ENCODE measurements around the gene PLEKHG7. TPM values are rescaled to one million over a fixed set of nuclear protein-coding genes. Genes with fewer than 3 reads are reported as not detected.
A peak's percentile ranks its signal among the peaks of the same experiment; 100 is the strongest.

PLEKHG7 gene
- total and polyA plus RNA-seq, 8 donors, result 0.13 to 0.92 (median 0.60) TPM

- Histone ChIP-seq H3K27me3 (no peaks in the 10 kb centered on the region), H3K9me3 (no peaks in the 10 kb centered on the region), H3K4me1 (no peaks in the 10 kb centered on the region), H3K36me3 (no peaks in the 10 kb centered on the region), H3K4me3 (no peak overlapping the region), H3K27ac (no peak overlapping the region)
- 86 to 88% methylated on average over 5 of the region's 5 CpGs for WGBS, 2 donors
- no peak for TF ChIP-seq CTCF (IDR thresholded peaks at IDR 0.05)
- intact Hi-C loops (cut with DNase I), result no loop called here
- ATAC-seq, result no peak
- no peak for FAIRE-seq
- DNase-seq, result no peak
Measured at GRCh38 chr12:92762773-92763172, 60.0 kb downstream of the PLEKHG7 start.

- Histone ChIP-seq H3K4me3 (no peak overlapping the region), H3K27me3 (no peaks in the 10 kb centered on the region), H3K36me3 (no peaks in the 10 kb centered on the region), H3K27ac (no peak overlapping the region), H3K4me1 (no peaks in the 10 kb centered on the region), H3K9me3 (no peaks in the 10 kb centered on the region)
- intact Hi-C loops (cut with DNase I), result no loop called here
- ATAC-seq, result peak in 1 of 4 donors; percentile 28
- TF ChIP-seq CTCF (IDR thresholded peaks at IDR 0.05), result no peak
- no peak for FAIRE-seq
- DNase-seq, result no peak
- 85 to 90% methylated on average over 5 of the region's 5 CpGs for WGBS, 2 donors
Measured at GRCh38 chr12:92764831-92765230, 62.0 kb downstream of the PLEKHG7 start.

GRCh38 chr12:92765871-92766270, 63.1 kb downstream of the PLEKHG7 start:
- 56 to 66% methylated on average over 1 of the region's 1 CpG for WGBS, 2 donors
- no peak overlapping the region for H3K27ac ChIP-seq
- FAIRE-seq (no peak), DNase-seq (no peak), ATAC-seq (no peak)
- no peaks in the 10 kb centered on the region for H3K36me3 ChIP-seq
- no peaks in the 10 kb centered on the region for H3K27me3 ChIP-seq
- H3K4me1 ChIP-seq, result peaks cover 0 to under 1% (median 0%) of the 10 kb centered on the region in 3 donors
- no peaks in the 10 kb centered on the region for H3K9me3 ChIP-seq
- intact Hi-C loops (cut with DNase I), result no loop called here
- no peak overlapping the region for H3K4me3 ChIP-seq
- no peak for TF ChIP-seq CTCF (IDR thresholded peaks at IDR 0.05)

- no peaks in the 10 kb centered on the region for H3K27me3 ChIP-seq
- H3K4me1 ChIP-seq, result peaks cover 0 to 4% (median 0%) of the 10 kb centered on the region in 3 donors
- intact Hi-C loops (cut with DNase I), result no loop called here
- H3K27ac ChIP-seq, result no peak overlapping the region
- DNase-seq (no peak), FAIRE-seq (no peak), ATAC-seq (peak in 2 of 4 donors; percentile 32 to 47)
- no peaks in the 10 kb centered on the region for H3K9me3 ChIP-seq
- TF ChIP-seq CTCF (IDR thresholded peaks at IDR 0.05), result no peak
- WGBS, 2 donors, result 90 to 94% methylated on average over 4 of the region's 4 CpGs
- H3K4me3 ChIP-seq, result no peak overlapping the region
- no peaks in the 10 kb centered on the region for H3K36me3 ChIP-seq
Measured at GRCh38 chr12:92769124-92769901, 66.5 kb downstream of the PLEKHG7 start.

- DNase-seq (no peak), ATAC-seq (no peak), FAIRE-seq (no peak)
- intact Hi-C loops (cut with DNase I), result no loop called here
- Histone ChIP-seq H3K27ac (no peak overlapping the region), H3K4me1 (peaks cover 0 to 4% (median 0%) of the 10 kb centered on the region in 3 donors), H3K36me3 (peaks cover 0 to 4% (median 0%) of the 10 kb centered on the region in 3 donors), H3K4me3 (no peak overlapping the region), H3K27me3 (no peaks in the 10 kb centered on the region), H3K9me3 (no peaks in the 10 kb centered on the region)
- 30 to 51% methylated on average over 1 of the region's 1 CpG for WGBS, 2 donors
- TF ChIP-seq CTCF (IDR thresholded peaks at IDR 0.05), result no peak
Measured at GRCh38 chr12:92771001-92771400, 68.2 kb downstream of the PLEKHG7 start.

All from pancreas (tissue), 10 donors.